Sigmoid colon (tissue), 7 donors: ENCODE measurements around the gene APBB2. TPM values are rescaled to one million over a fixed set of nuclear protein-coding genes. Genes with fewer than 3 reads are reported as not detected.
"Not testable (repeated sequence)": the region's sequence is repeated elsewhere in the genome, so short reads cannot be mapped to it uniquely, and the experiment has no call there.

Source experiments
- DNase-seq: peaks from one replicate; pipeline ENCODE4 v3.0.0-alpha.2; 2019
- H3K27ac ChIP-seq, 4 donors: fragments of 200-600 bp; sonication (generic); one replicate each; pipeline ENCODE4 v1.5.1; 2016 to 2019; ENCODE audit warnings: mild to moderate bottlenecking in 1 of 4
- H3K27me3 ChIP-seq, 3 donors: fragments of 200-600 bp; sonication (generic); one replicate each; pipeline ENCODE4 v1.5.1; 2019; ENCODE audit warnings: mild to moderate bottlenecking in 1 of 3
- H3K36me3 ChIP-seq, 4 donors: fragments of 200-600 bp; sonication (generic); one replicate each; pipeline ENCODE4 v1.5.1; 2016 to 2019
- H3K4me1 ChIP-seq, 4 donors: fragments of 200-600 bp; sonication (generic); one replicate each; pipeline ENCODE4 v1.5.1; 2017 to 2019
- H3K4me3 ChIP-seq, 4 donors: fragments of 200-600 bp; sonication (generic); one replicate each; pipeline ENCODE4 v1.5.1; 2017 to 2019; ENCODE audit warnings: mild to moderate bottlenecking in 2 of 4, moderate library complexity in 1 of 4
- H3K9me3 ChIP-seq, 4 donors: fragments of 200-600 bp in 3 of 4; sonication (generic) in 3 of 4; one replicate each; pipeline versions ENCODE4 v1.5.1 to v1.6.1; 2013 to 2019
- CTCF ChIP-seq, 4 experiments: fragments of 450-650 bp in 3 of 4; fragments of 200-600 bp in 1 of 4; IDR thresholded peaks; one replicate each; pipeline ENCODE4 v1.5.1; 2016 to 2019; ENCODE audit warnings: antibody characterized with exemption in 4 of 4, mild to moderate bottlenecking in 3 of 4, moderate library complexity in 2 of 4
- EP300 ChIP-seq, 4 donors: sonication (generic); formaldehyde crosslinking; IDR thresholded peaks; one replicate each; pipeline ENCODE4 v1.6.1; 2017; ENCODE audit warnings: antibody characterized with exemption in 4 of 4
- POLR2A ChIP-seq, 2 donors: fragments of 450-650 bp; IDR thresholded peaks; one replicate each; pipeline ENCODE4 v1.6.1; 2016; ENCODE audit warnings: antibody characterized with exemption in 2 of 2, mild to moderate bottlenecking in 2 of 2, moderate library complexity in 2 of 2
- POLR2AphosphoS5 ChIP-seq, 4 donors: sonication (generic); formaldehyde crosslinking; IDR thresholded peaks; one replicate each; pipeline ENCODE4 v1.6.1; 2017; ENCODE audit warnings: antibody characterized with exemption in 4 of 4
- WGBS, 2 donors: extraction: QIAGEN DNeasy Blood & Tissue Kit; methylation state at CpG; one replicate each; pipeline ENCODE4 v1.1.7; 2013; 5-methylcytosine and 5-hydroxymethylcytosine counted together
- intact Hi-C: fragments of 100-400 bp; cut with DNase I; formaldehyde crosslinking; loops from one replicate; pipeline ENCODE4 v1.15.1; 2023
- polyA plus RNA-seq, 3 donors: library from polyadenylated mRNA; stranded (reverse); fragments of 200-250 nt; gene quantifications; one replicate each; pipeline ENCODE4 v1.2.3, GENCODE V29; 2013
- total RNA-seq, 4 donors: library from RNA; depleted of rRNA; stranded (reverse); fragments of >200 nt; gene quantifications; one replicate each; pipeline ENCODE4 v1.1.0, GENCODE V29; 2016
- donor health status: healthy with polysubstance abuse.
- donor health status: Bipolar disorder and iron deficiency.
- donor health status: healthy.

Gene APBB2
- total and polyA plus RNA-seq, 7 donors: 7.8 to 108 (median 69.1) TPM

DNA sequence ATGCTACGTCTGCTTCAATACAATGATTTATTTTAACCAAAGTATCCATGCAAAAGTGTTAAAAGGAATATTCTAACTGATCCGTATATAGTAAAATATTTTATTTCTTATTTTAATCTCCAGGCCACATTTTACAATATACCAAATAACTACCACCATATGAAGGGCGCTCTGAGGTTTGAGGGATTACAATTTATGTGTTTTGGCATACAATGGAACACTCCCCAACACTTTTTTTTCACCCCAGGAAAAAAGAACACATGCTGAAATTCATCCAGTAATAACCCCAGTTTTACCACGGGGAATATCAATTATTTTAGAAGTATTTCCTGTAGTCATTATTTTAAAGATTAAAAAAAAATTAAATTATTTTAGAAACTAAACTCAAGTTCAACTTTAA is 65.4 kb downstream of the APBB2 start:
- intact Hi-C loops: loop anchor here (10.0 kb wide), 1 partner anchor 164 kb away; no protein-coding TSS in a partner anchor
- no peak for DNase-seq
- 88 to 89% methylated on average over 4 of the region's 4 CpGs for WGBS, 2 donors

GRCh38 chr4:41148292-41148691 is 66.0 kb downstream of the APBB2 start:
- H3K9me3 ChIP-seq: no peaks in the 10 kb centered on the region
- 94 to 96% methylated on average over 4 of the region's 4 CpGs for WGBS, 2 donors
- intact Hi-C loops: loop anchor here (10.0 kb wide), 1 partner anchor 163 kb away; no protein-coding TSS in a partner anchor
- no peaks in the 10 kb centered on the region for H3K27me3 ChIP-seq
- H3K4me3 ChIP-seq: no peak overlapping the region
- no peak for DNase-seq
- H3K4me1 ChIP-seq: peaks cover 0 to 49% (median 43%) of the 10 kb centered on the region in 4 donors
- H3K36me3 ChIP-seq: no peaks in the 10 kb centered on the region
- TF ChIP-seq CTCF (IDR thresholded peaks at IDR 0.05) (no peak), POLR2AphosphoS5 (IDR thresholded peaks at IDR 0.05) (no peak), EP300 (IDR thresholded peaks at IDR 0.05) (no peak), POLR2A (IDR thresholded peaks at IDR 0.05) (no peak)
- H3K27ac ChIP-seq: peak overlapping the region in 1 of 4 donors; percentile 89

More for the DNA sequence above, 65.4 kb downstream of the APBB2 start:
- Histone ChIP-seq H3K9me3 (no peaks in the 10 kb centered on the region), H3K4me3 (no peak overlapping the region), H3K36me3 (no peaks in the 10 kb centered on the region), H3K4me1 (peaks cover 0 to 45% (median 37%) of the 10 kb centered on the region in 4 donors), H3K27ac (no peak overlapping the region), H3K27me3 (no peaks in the 10 kb centered on the region)
- TF ChIP-seq POLR2AphosphoS5 (IDR thresholded peaks at IDR 0.05): no peak

GRCh38 chr4:41147570-41147969 is 66.8 kb downstream of the APBB2 start:
- intact Hi-C loops: loop anchor here (2.0 to 10.0 kb wide), 2 partner anchors 27 to 163 kb away; no protein-coding TSS in a partner anchor
- not testable (repeated sequence) for H3K27me3 ChIP-seq, DNase-seq, H3K4me3 ChIP-seq, H3K36me3 ChIP-seq, H3K9me3 ChIP-seq
- peaks cover 0 to 57% (median 50%) of the 10 kb centered on the region in 4 donors for H3K4me1 ChIP-seq
- peak overlapping the region in 3 of 4 donors; percentile 86 to 89 (median 88) for H3K27ac ChIP-seq
- WGBS, 2 donors: 97 to 98% methylated on average over 3 of the region's 3 CpGs

- peak overlapping the region; percentile 82 to 89 (median 87) for H3K27ac ChIP-seq
- no peaks in the 10 kb centered on the region for H3K9me3 ChIP-seq
- WGBS, 2 donors: 72 to 90% methylated on average over 14 of the region's 14 CpGs
- intact Hi-C loops: loop anchor here (2.0 to 10.0 kb wide), 2 partner anchors 26 to 162 kb away; no protein-coding TSS in a partner anchor
- H3K36me3 ChIP-seq: no peaks in the 10 kb centered on the region
- TF ChIP-seq CTCF (IDR thresholded peaks at IDR 0.05) (no peak), POLR2AphosphoS5 (IDR thresholded peaks at IDR 0.05) (peak in 1 of 4 donors; percentile 2)
- peaks cover 0 to 63% (median 57%) of the 10 kb centered on the region in 4 donors for H3K4me1 ChIP-seq
- DNase-seq: no peak
- no peak overlapping the region for H3K4me3 ChIP-seq
- no peaks in the 10 kb centered on the region for H3K27me3 ChIP-seq
Observed at GRCh38 chr4:41146716-41147506, 67.4 kb downstream of the APBB2 start.

DNA sequence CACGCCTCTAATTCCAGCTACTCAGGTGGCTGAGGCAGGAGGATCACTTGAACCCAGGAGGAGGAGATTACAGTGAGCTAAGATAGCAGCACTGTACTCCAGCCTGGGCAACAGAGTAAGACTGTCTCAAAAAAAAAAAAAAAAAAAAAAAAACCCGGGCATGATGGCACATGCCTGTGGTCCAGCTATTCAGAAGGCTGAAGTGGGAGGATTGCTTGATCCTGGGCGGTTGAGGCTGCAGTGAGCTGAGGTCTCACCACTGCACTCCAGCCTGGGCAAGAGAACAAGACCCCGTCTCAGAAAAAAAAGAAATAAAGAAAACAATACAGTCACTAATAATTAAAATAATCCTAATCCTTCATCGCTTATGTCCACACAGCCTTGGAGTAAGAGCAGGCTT is 68.1 kb downstream of the APBB2 start:
- intact Hi-C loops: loop anchor here (2.0 to 10.0 kb wide), 2 partner anchors 25 to 161 kb away; no protein-coding TSS in a partner anchor
- DNase-seq: no peak
- Histone ChIP-seq H3K9me3 (no peaks in the 10 kb centered on the region), H3K4me1 (peaks cover 0 to 70% (median 64%) of the 10 kb centered on the region in 4 donors), H3K36me3 (no peaks in the 10 kb centered on the region), H3K27me3 (no peaks in the 10 kb centered on the region), H3K4me3 (no peak overlapping the region), H3K27ac (peak overlapping the region; percentile 82 to 89 (median 87))
- TF ChIP-seq EP300 (IDR thresholded peaks at IDR 0.05): no peak
- no peak for TF ChIP-seq POLR2AphosphoS5 (IDR thresholded peaks at IDR 0.05)
- TF ChIP-seq CTCF (IDR thresholded peaks at IDR 0.05): no peak
- TF ChIP-seq POLR2A (IDR thresholded peaks at IDR 0.05): no peak
- 91% methylated on average over 5 of the region's 5 CpGs for WGBS, 2 donors
